NCI-H1092 (cell line): ENCODE results near the gene SYCN.
"Not testable (repeated sequence)": the region's sequence is repeated elsewhere in the genome, so short reads cannot be mapped to it uniquely, and the experiment has no call there.

Experiments used
- DNase-seq: peaks from one replicate; lab custom pipeline; 2025; lab: John Stamatoyannopoulos, UW

Gene SYCN

GRCh38 chr19:39224910-39225309 is 20.8 kb upstream of the SYCN start:
- no peak for DNase-seq

GRCh38 chr19:39223703-39224279 is 19.7 kb upstream of the SYCN start:
- no peak for DNase-seq

GRCh38 chr19:39219108-39219507 is 15.0 kb upstream of the SYCN start:
- DNase-seq, result not testable (repeated sequence)

- DNase-seq, result no peak
Measured at GRCh38 chr19:39218230-39219007, 14.4 kb upstream of the SYCN start.

GRCh38 chr19:39217094-39217493 is 13.0 kb upstream of the SYCN start:
- no peak for DNase-seq

- DNase-seq, result not testable (repeated sequence)
Measured at GRCh38 chr19:39215323-39215722, 11.3 kb upstream of the SYCN start.

GRCh38 chr19:39212375-39212742 is 8.3 kb upstream of the SYCN start:
- no peak for DNase-seq

GRCh38 chr19:39211731-39212374 is 7.8 kb upstream of the SYCN start:
- DNase-seq, result no peak

- no peak for DNase-seq
Measured at GRCh38 chr19:39209196-39209595, 5.1 kb upstream of the SYCN start.

GRCh38 chr19:39208175-39208795 is 4.2 kb upstream of the SYCN start:
- no peak for DNase-seq

GRCh38 chr19:39207293-39207836 is 3.3 kb upstream of the SYCN start:
- DNase-seq, result no peak

- no peak for DNase-seq
Measured at GRCh38 chr19:39206122-39206521, 2.1 kb upstream of the SYCN start.

- DNase-seq, result no peak
Measured at GRCh38 chr19:39205449-39205764, 1.3 kb upstream of the SYCN start.

GRCh38 chr19:39202998-39203355 is 1.1 kb downstream of the SYCN start:
- no peak for DNase-seq

- no peak for DNase-seq
Measured at GRCh38 chr19:39200803-39201115, 3.3 kb downstream of the SYCN start.

GRCh38 chr19:39200066-39200802 is 3.8 kb downstream of the SYCN start:
- DNase-seq, result no peak

- no peak for DNase-seq
Measured at GRCh38 chr19:39199025-39199424, 5.0 kb downstream of the SYCN start.

GRCh38 chr19:39197808-39198207 is 6.3 kb downstream of the SYCN start:
- DNase-seq, result no peak

- no peak for DNase-seq
Measured at GRCh38 chr19:39196860-39197562, 7.1 kb downstream of the SYCN start, which contains the start of gene NCCRP1. Gene NCCRP1 (plus strand): TSS chr19:39196964. CDS start chr19:39196983, 19 bp downstream.

GRCh38 chr19:39196320-39196719 is 7.7 kb downstream of the SYCN start:
- DNase-seq, result no peak

- DNase-seq, result no peak
Measured at GRCh38 chr19:39195755-39196154, 8.3 kb downstream of the SYCN start.
